Coronary artery (tissue), 2 donors: Measurements from ENCODE around the gene ISL2.

Experiments used
- DNase-seq: peaks from one replicate; pipeline ENCODE4 v3.0.0-alpha.2; 2017; ENCODE audit warnings: low spot score
- H3K27ac ChIP-seq, 2 donors: fragments of 200-600 bp; sonication (generic); one replicate each; pipeline ENCODE4 v1.5.1; 2016 to 2019
- H3K4me3 ChIP-seq: fragments of 200-600 bp; sonication (generic); 2 replicates; pipeline ENCODE4 v1.5.1; 2016; ENCODE audit warnings: mild to moderate bottlenecking, moderate library complexity
- CTCF ChIP-seq: fragments of 200-600 bp; sonication (generic); IDR thresholded peaks from one replicate; pipeline ENCODE4 v1.5.1; 2019; ENCODE audit warnings: antibody characterized with exemption

The ISL2 gene

GRCh38 chr15:76340198-76340802 lies 3.7 kb downstream of the ISL2 start:
- no peak overlapping the region for H3K27ac ChIP-seq
- TF ChIP-seq CTCF = no peak
- DNase-seq = no peak
- peak overlapping the region; percentile 66 for H3K4me3 ChIP-seq

GRCh38 chr15:76340803-76341365 lies 4.3 kb downstream of the ISL2 start:
- Histone ChIP-seq H3K27ac (no peak overlapping the region), H3K4me3 (peak overlapping the region; percentile 66)
- TF ChIP-seq CTCF = no peak
- no peak for DNase-seq

GRCh38 chr15:76341366-76342057 lies 4.9 kb downstream of the ISL2 start:
- peak overlapping the region; percentile 66 for H3K4me3 ChIP-seq
- no peak overlapping the region for H3K27ac ChIP-seq
- no peak for TF ChIP-seq CTCF
- DNase-seq = no peak

- no peak for TF ChIP-seq CTCF
- DNase-seq = no peak
- peak overlapping the region; percentile 66 for H3K4me3 ChIP-seq
- no peak overlapping the region for H3K27ac ChIP-seq
Measured at GRCh38 chr15:76342058-76342381, 5.4 kb downstream of the ISL2 start.

- Histone ChIP-seq H3K4me3 (peak overlapping the region; percentile 66), H3K27ac (no peak overlapping the region)
- TF ChIP-seq CTCF = no peak
- DNase-seq = no peak
Measured at GRCh38 chr15:76342382-76343201, 6.0 kb downstream of the ISL2 start.

GRCh38 chr15:76343313-76343996 lies 6.9 kb downstream of the ISL2 start:
- Histone ChIP-seq H3K27ac (no peak overlapping the region), H3K4me3 (no peak overlapping the region)
- no peak for TF ChIP-seq CTCF
- DNase-seq = no peak
